SK-N-SH (cell line): ENCODE measurements around the gene TMEM14B. TPM values are rescaled to one million over a fixed set of nuclear protein-coding genes. Genes with fewer than 3 reads are reported as not detected.

Source experiments
- CTCF ChIA-PET: fragments of 300-600, 350-600 bp; formaldehyde crosslinking; extraction: SDS; loops from one replicate; lab custom pipeline; 2021; lab: Yijun Ruan, JAX
- POLR2A ChIA-PET: fragments of 350-600 bp; sonication (Branson Sonifier 250); formaldehyde crosslinking; extraction: SDS; loops from one replicate; lab custom pipeline; 2020; ENCODE audit warnings: antibody characterized with exemption, inconsistent platforms; lab: Yijun Ruan, JAX
- DNase-seq: peaks from one replicate; pipeline ENCODE4 v3.0.0; 2012
- H2AFZ ChIP-seq: fragments of 200-600 bp; sonication (generic); 2 replicates; pipeline ENCODE4 v1.8.1; 2016; ENCODE audit warnings: antibody characterized with exemption, mild to moderate bottlenecking, low read depth
- H3F3A ChIP-seq: fragments of 200-600 bp; sonication (generic); replicated peaks from 2 replicates; pipeline ENCODE3; 2016; ENCODE audit warnings: antibody characterized with exemption, mild to moderate bottlenecking; ENCODE audit not compliant: insufficient read depth
- H3K27ac ChIP-seq, 2 experiments: fragments of 200-500 bp in 1 of 2; fragments of 200-600 bp in 1 of 2; sonication (Bioruptor generic) in 1 of 2; sonication (generic), shearing (Covaris generic) in 1 of 2; 2 replicates each; pipeline versions ENCODE4 v1.5.1 to v1.6.1; 2014 to 2016; ENCODE audit warnings: low read depth in 2 of 2, inconsistent platforms in 1 of 2, low read length in 1 of 2, mild to moderate bottlenecking in 1 of 2, mixed read lengths in 1 of 2
- H3K27me3 ChIP-seq: fragments of 200-600 bp; sonication (generic), shearing (Covaris generic); 2 replicates; pipeline ENCODE4 v1.6.1; 2016; ENCODE audit warnings: mixed run types; ENCODE audit not compliant: insufficient read depth
- H3K36me3 ChIP-seq, 2 experiments: fragments of 200-500 bp in 1 of 2; fragments of 200-600 bp in 1 of 2; sonication (Bioruptor generic) in 1 of 2; sonication (generic) in 1 of 2; replicated peaks in 1 of 2; 2 replicates each; pipeline versions ENCODE3 to v1.5.1; 2014 to 2016; ENCODE audit warnings: low read length in 1 of 2, mild to moderate bottlenecking in 1 of 2; ENCODE audit not compliant: insufficient read depth in 2 of 2, control insufficient read depth in 1 of 2
- H3K4me1 ChIP-seq, 2 experiments: fragments of 200-500 bp in 1 of 2; fragments of 200-600 bp in 1 of 2; sonication (Bioruptor generic) in 1 of 2; sonication (generic), shearing (Covaris generic) in 1 of 2; 2 replicates each; pipeline versions ENCODE4 v1.5.1 to v1.6.1; 2014 to 2016; ENCODE audit warnings: low read depth in 1 of 2, low read length in 1 of 2, mixed run types in 1 of 2; ENCODE audit not compliant: insufficient read depth in 2 of 2, control insufficient read depth in 1 of 2
- H3K4me2 ChIP-seq: fragments of 200-600 bp; sonication (generic), shearing (Covaris generic); 2 replicates; pipeline ENCODE4 v1.6.1; 2017; ENCODE audit warnings: mixed run types
- H3K4me3 ChIP-seq, 2 experiments: fragments of 200-500 bp in 1 of 2; fragments of 200-600 bp in 1 of 2; sonication (Bioruptor generic) in 1 of 2; sonication (generic), shearing (Covaris generic) in 1 of 2; 2 replicates each; pipeline versions ENCODE4 v1.5.1 to v1.8.1; 2014 to 2016; ENCODE audit warnings: low read depth in 2 of 2, inconsistent platforms in 1 of 2, low read length in 1 of 2, mild to moderate bottlenecking in 1 of 2, mixed read lengths in 1 of 2, moderate library complexity in 1 of 2
- H3K79me2 ChIP-seq: fragments of 200-600 bp; sonication (generic); 2 replicates; pipeline ENCODE4 v1.8.1; 2017; ENCODE audit warnings: mild to moderate bottlenecking; ENCODE audit not compliant: insufficient read depth
- H3K9ac ChIP-seq: fragments of 200-600 bp; sonication (generic); 2 replicates; pipeline ENCODE4 v1.6.1; 2017; ENCODE audit warnings: mixed run types
- H3K9me2 ChIP-seq: fragments of 200-600 bp; sonication (generic); 2 replicates; pipeline ENCODE4 v1.6.1; 2017; ENCODE audit warnings: mixed run types
- H3K9me3 ChIP-seq: fragments of 200-600 bp; sonication (generic); 2 replicates; pipeline ENCODE4 v1.6.1; 2017; ENCODE audit warnings: mixed run types, mild to moderate bottlenecking, moderate library complexity
- H4K20me1 ChIP-seq: fragments of 200-600 bp; sonication (generic); 2 replicates; pipeline ENCODE4 v1.6.1; 2017; ENCODE audit warnings: mild to moderate bottlenecking, mixed run types; ENCODE audit not compliant: insufficient read depth
- CHD2 ChIP-seq: fragments of 150-350 bp; IDR thresholded peaks from 2 replicates; pipeline ENCODE4 v1.6.1; 2018; ENCODE audit warnings: low read length; ENCODE audit not compliant: partially characterized antibody
- ELF1 ChIP-seq: IDR thresholded peaks from 2 replicates; pipeline ENCODE4 v1.4.0; 2012
- EP300 ChIP-seq, 2 experiments: IDR thresholded peaks; 2 replicates each; pipeline versions ENCODE4 v1.4.0 to v1.6.1; 2012; ENCODE audit warnings: borderline replicate concordance in 1 of 2, low read depth in 1 of 2, low read length in 1 of 2
- EZH2phosphoT487 ChIP-seq: fragments of 200-600 bp; sonication (generic); IDR thresholded peaks from 2 replicates; pipeline ENCODE4 v1.6.1; 2017; ENCODE audit warnings: low read depth, mixed run types, mild to moderate bottlenecking, antibody characterized with exemption, moderate library complexity, borderline replicate concordance
- FOSL2 ChIP-seq: IDR thresholded peaks from 2 replicates; pipeline ENCODE4 v1.4.0; 2012; ENCODE audit warnings: low read depth, mild to moderate bottlenecking, moderate library complexity, borderline replicate concordance
- FOXJ3 ChIP-seq: sonication (generic); formaldehyde crosslinking; IDR thresholded peaks from 2 replicates; pipeline ENCODE4 v1.5.1; 2020; ENCODE audit warnings: mild to moderate bottlenecking, missing genetic modification reagents
- FOXM1 ChIP-seq: IDR thresholded peaks from 2 replicates; pipeline ENCODE4 v1.4.0; 2012; ENCODE audit warnings: low read depth, mild to moderate bottlenecking
- GABPA ChIP-seq: IDR thresholded peaks from 2 replicates; pipeline ENCODE4 v1.4.0; 2012; ENCODE audit warnings: low read depth, mild to moderate bottlenecking
- GATA2 ChIP-seq: sonication (generic); formaldehyde crosslinking; IDR thresholded peaks from 2 replicates; pipeline ENCODE4 v1.5.0; 2020; ENCODE audit warnings: mild to moderate bottlenecking, missing genetic modification reagents
- JUND ChIP-seq: IDR thresholded peaks from 2 replicates; pipeline ENCODE4 v1.4.0; 2012
- MAX ChIP-seq: IDR thresholded peaks from 2 replicates; pipeline ENCODE4 v1.4.0; 2012; ENCODE audit warnings: low read depth
- NRF1 ChIP-seq: IDR thresholded peaks from 2 replicates; pipeline ENCODE4 v1.6.1; 2012; ENCODE audit warnings: low read depth, mild to moderate bottlenecking, low read length
- PBX3 ChIP-seq: IDR thresholded peaks from 2 replicates; pipeline ENCODE4; 2012
- POLR2AphosphoS5 ChIP-seq: IDR thresholded peaks from 2 replicates; pipeline ENCODE4 v1.6.1; 2012; ENCODE audit warnings: low read depth, low read length
- RAD21 ChIP-seq: IDR thresholded peaks from 2 replicates; pipeline ENCODE4 v1.6.1; 2012; ENCODE audit warnings: mild to moderate bottlenecking, low read length
- RXRA ChIP-seq: IDR thresholded peaks from 2 replicates; pipeline ENCODE4 v1.4.0; 2012; ENCODE audit warnings: low read depth, mild to moderate bottlenecking, borderline replicate concordance
- SMC3 ChIP-seq: IDR thresholded peaks from 2 replicates; pipeline ENCODE4 v1.6.1; 2012; ENCODE audit warnings: low read depth, low read length, improper control_type of control experiment
- TEAD4 ChIP-seq: IDR thresholded peaks from 2 replicates; pipeline ENCODE4 v1.4.0; 2012; ENCODE audit warnings: mild to moderate bottlenecking, borderline replicate concordance; ENCODE audit not compliant: insufficient read depth
- USF1 ChIP-seq: IDR thresholded peaks from 2 replicates; pipeline ENCODE4 v1.4.0; 2012; ENCODE audit warnings: low read depth, borderline replicate concordance
- USF2 ChIP-seq: fragments of 150-350 bp; IDR thresholded peaks from 2 replicates; pipeline ENCODE4 v1.6.1; 2017; ENCODE audit warnings: antibody characterized with exemption, low read length, low read depth, borderline replicate concordance
- ZBTB33 ChIP-seq: IDR thresholded peaks from 2 replicates; pipeline ENCODE4 v1.4.0; 2012; ENCODE audit warnings: low read depth, borderline replicate concordance
- WGBS: methylation state at CpG from one replicate; pipeline ENCODE4 v1.1.6; 2017; ENCODE audit warnings: low lambda C conversion rate; 5-methylcytosine and 5-hydroxymethylcytosine counted together
- polyA plus RNA-seq, 3 experiments: library from polyadenylated mRNA; depleted of rRNA; stranded (reverse); fragments of >200 nt; gene quantifications; 2 replicates each; pipeline ENCODE4 v1.2.3, GENCODE V29; 2012

TMEM14B gene
- polyA plus RNA-seq, 1 of the 3 experiments (the other 2 are of a cell fraction), result 93.6 TPM

- no peak for DNase-seq
- TF ChIP-seq NRF1, result no peak
- no peak for TF ChIP-seq TEAD4
- no peak for TF ChIP-seq EP300 (IDR thresholded peaks at IDR 0.05; ENCODE audit: borderline replicate concordance in 1 of 2, low read depth in 1 of 2, low read length in 1 of 2)
- TF ChIP-seq EZH2phosphoT487, result no peak
- TF ChIP-seq MAX, result no peak
- no peak for TF ChIP-seq PBX3
- TF ChIP-seq JUND, result no peak
- TF ChIP-seq CHD2, result no peak
- no peak for TF ChIP-seq GABPA
- no peak for TF ChIP-seq FOXJ3 (CRISPR knock-in tag)
- TF ChIP-seq GATA2 (CRISPR knock-in tag), result no peak
- TF ChIP-seq SMC3, result no peak
- no peak for TF ChIP-seq FOSL2
- TF ChIP-seq USF1, result no peak
- Histone ChIP-seq H3K4me2 (peak overlapping the region; percentile 95), H3K9ac (peak overlapping the region; percentile 65), H3K36me3 (peaks cover 19 to 21% of the 10 kb centered on the region in 2 experiments), H3K27ac (peak overlapping the region in 1 of 2 experiments; percentile 88; a peak in 2 of 4 replicates), H3K27me3 (no peaks in the 10 kb centered on the region), H4K20me1 (no peaks in the 10 kb centered on the region), H3K79me2 (peaks cover 40% of the 10 kb centered on the region), H2AFZ (peak overlapping the region; percentile 97), H3K4me1 (peaks cover 6 to 20% of the 10 kb centered on the region in 2 experiments; a peak in 3 of 4 replicates), H3F3A (no peaks in the 10 kb centered on the region), H3K4me3 (peak overlapping the region; percentile 91 to 93), H3K9me2 (no peaks in the 10 kb centered on the region), H3K9me3 (no peaks in the 10 kb centered on the region)
- ChIA-PET CTCF (interaction anchor here (1.0 to 2.0 kb wide), 4 partner anchors 9 to 24 kb away, joined by 3 to 7 read pairs (median 4); partner anchors contain the start of gene TMEM14C), POLR2A (interaction anchor here (0.6 to 3.9 kb wide), 6 partner anchors 23 to 191 kb away, joined by 3 to 66 read pairs (median 5); partner anchors contain the start of genes C6orf52, PAK1IP1 and TMEM14C)
- 22% methylated on average over 9 of the region's 9 CpGs for WGBS
Measured at GRCh38 chr6:10746915-10747250, 722 bp upstream of the TMEM14B start.

GRCh38 chr6:10749734-10750133, 2.1 kb downstream of the TMEM14B start:
- no peak for DNase-seq
- H3K9me2 ChIP-seq, result no peaks in the 10 kb centered on the region
- H4K20me1 ChIP-seq, result 0 out of 2 replicates have a peak, but pooled peaks cover 3% of the 10 kb centered on the region
- H3K36me3 ChIP-seq, result peaks cover 20 to 29% of the 10 kb centered on the region in 2 experiments
- H2AFZ ChIP-seq, result no peak overlapping the region
- H3K9ac ChIP-seq, result no peak overlapping the region
- no peaks in the 10 kb centered on the region for H3K27me3 ChIP-seq
- CTCF ChIA-PET, result interaction anchor here (0.7 to 1.4 kb wide), 3 partner anchors 8 to 51 kb away, joined by 3 to 5 read pairs (median 3); no protein-coding TSS in a partner anchor
- H3K27ac ChIP-seq, result no peak overlapping the region
- H3K9me3 ChIP-seq, result no peaks in the 10 kb centered on the region
- 77% methylated on average over 2 of the region's 2 CpGs for WGBS
- POLR2A ChIA-PET, result no interaction called here
- peaks cover 6 to 20% of the 10 kb centered on the region in 2 experiments; a peak in 3 of 4 replicates for H3K4me1 ChIP-seq
- H3K4me2 ChIP-seq, result 0 out of 2 replicates have a peak overlapping the region, but pooled peaks have one; percentile 95
- no peaks in the 10 kb centered on the region for H3F3A ChIP-seq
- peaks cover 62% of the 10 kb centered on the region for H3K79me2 ChIP-seq
- H3K4me3 ChIP-seq, result no peak overlapping the region
- TF ChIP-seq ZBTB33 (no peak), FOXM1 (no peak), ELF1 (no peak), RAD21 (no peak), RXRA (no peak), EZH2phosphoT487 (no peak), POLR2AphosphoS5 (no peak), FOXJ3 (CRISPR knock-in tag) (no peak), USF1 (no peak), USF2 (no peak), SMC3 (no peak)
